HEK293T (cell line): ENCODE results near the gene SIGLEC1.

Experiments used
- HDGF ChIP-seq: fragments of 450-650 bp; IDR thresholded peaks from 2 replicates; pipeline ENCODE4 v1.6.1; 2017; ENCODE audit warnings: antibody characterized with exemption, borderline replicate concordance
- L3MBTL2 ChIP-seq: fragments of 450-650 bp; conservative IDR thresholded peaks from 2 replicates; pipeline ENCODE4 v1.6.1; 2016; ENCODE audit warnings: mild to moderate bottlenecking

DNA sequence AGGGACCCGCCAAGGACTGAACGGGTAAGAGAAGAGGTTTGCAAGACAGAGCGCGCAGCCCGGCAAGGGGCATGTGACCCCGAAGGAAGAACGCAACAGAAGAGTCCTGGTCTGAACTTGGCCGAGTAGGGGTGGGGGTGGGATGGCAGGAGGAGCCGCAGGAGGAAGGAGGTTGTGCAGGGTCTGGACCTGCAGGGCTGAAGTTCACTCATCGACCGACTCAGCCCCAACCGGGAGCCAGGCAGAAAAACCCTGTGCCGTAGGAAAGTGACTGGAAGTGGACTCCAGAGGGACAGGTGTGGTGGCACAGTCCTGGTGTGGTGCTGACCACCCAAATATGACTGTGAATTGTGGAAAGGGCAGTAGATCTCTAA is 40.0 kb upstream of the SIGLEC1 start:
- TF ChIP-seq HDGF (no peak), L3MBTL2 (no peak)
